WTC11 (cell line): ENCODE measurements around the gene SYNC. TPM values are rescaled to one million over a fixed set of nuclear protein-coding genes. Genes with fewer than 3 reads are reported as not detected.

Experiments used
- ATAC-seq: fragments of 200-7000 bp; cut with Tn5 transposase; 2 replicates; pipeline ENCODE4 v1.10.0; 2021; ENCODE audit warnings: mild to moderate bottlenecking, moderate library complexity
- CTCF ChIA-PET: fragments of 300-600 bp; sonication (Branson Sonifier 250); formaldehyde crosslinking; loops from one replicate; lab custom pipeline; 2021; ENCODE audit warnings: antibody characterized with exemption; lab: Charles Lee
- POLR2A ChIA-PET: fragments of 350-600 bp; sonication (Branson Sonifier 250); formaldehyde crosslinking; loops from one replicate; lab custom pipeline; 2021; ENCODE audit warnings: antibody characterized with exemption; lab: Charles Lee
- DNase-seq: peaks from one replicate; pipeline ENCODE4 v3.0.0; 2021; ENCODE audit warnings: low spot score
- H3K27ac Mint-ChIP-seq: 2 replicates; pipeline ENCODE4 v1.8.0; 2021; ENCODE audit warnings: mixed read lengths
- H3K27me3 Mint-ChIP-seq: 2 replicates; pipeline ENCODE4 v1.8.0; 2021; ENCODE audit warnings: low read depth, mild to moderate bottlenecking, moderate library complexity, mixed read lengths
- H3K36me3 Mint-ChIP-seq: 2 replicates; pipeline ENCODE4 v1.8.0; 2021; ENCODE audit warnings: mixed read lengths
- H3K4me1 Mint-ChIP-seq: 2 replicates; pipeline ENCODE4 v1.8.0; 2022; ENCODE audit warnings: mixed read lengths
- H3K4me3 Mint-ChIP-seq: 2 replicates; pipeline ENCODE4 v1.8.0; 2021; ENCODE audit warnings: mild to moderate bottlenecking, moderate library complexity, mixed read lengths
- H3K9me3 Mint-ChIP-seq: 2 replicates; pipeline ENCODE4 v1.8.0; 2021; ENCODE audit warnings: mixed read lengths
- ATF2 ChIP-seq: sonication (generic); formaldehyde crosslinking; IDR thresholded peaks from 2 replicates; pipeline ENCODE4 v1.8.1; 2022; ENCODE audit warnings: low read depth, missing genetic modification reagents, borderline replicate concordance
- EMX1 ChIP-seq: fragments of 250-450 bp; sonication (Bioruptor Pico); IDR thresholded peaks from 2 replicates; pipeline ENCODE4 v1.8.0; 2021; ENCODE audit warnings: mild to moderate bottlenecking
- ERG ChIP-seq: fragments of 250-450 bp; sonication (Bioruptor Pico); IDR thresholded peaks from 2 replicates; pipeline ENCODE4 v1.8.0; 2021; ENCODE audit warnings: mild to moderate bottlenecking
- ESRRA ChIP-seq: sonication (generic); formaldehyde crosslinking; IDR thresholded peaks from 2 replicates; pipeline ENCODE4 v1.8.1; 2022; ENCODE audit warnings: mild to moderate bottlenecking, missing genetic modification reagents, borderline replicate concordance
- HMGXB4 ChIP-seq: sonication (generic); formaldehyde crosslinking; IDR thresholded peaks from 2 replicates; pipeline ENCODE4 v1.8.1; 2023; ENCODE audit warnings: mild to moderate bottlenecking, moderate library complexity, missing genetic modification reagents
- NFE2L1 ChIP-seq: sonication (generic); formaldehyde crosslinking; IDR thresholded peaks from 2 replicates; pipeline ENCODE4 v1.8.1; 2023; ENCODE audit warnings: missing genetic modification reagents
- RORB ChIP-seq: fragments of 250-450 bp; sonication (Bioruptor Pico); IDR thresholded peaks from 2 replicates; pipeline ENCODE4 v1.9.0; 2021; ENCODE audit warnings: mild to moderate bottlenecking
- STAT6 ChIP-seq: sonication (generic); formaldehyde crosslinking; conservative IDR thresholded peaks from 2 replicates; pipeline ENCODE4 v1.8.1; 2023; ENCODE audit warnings: mild to moderate bottlenecking, low read depth, missing genetic modification reagents, moderate library complexity
- ZBTB21 ChIP-seq: sonication (generic); formaldehyde crosslinking; IDR thresholded peaks from 2 replicates; pipeline ENCODE4 v1.8.1; 2023; ENCODE audit warnings: mild to moderate bottlenecking, missing genetic modification reagents, borderline replicate concordance
- ZNF281 ChIP-seq: sonication (generic); formaldehyde crosslinking; IDR thresholded peaks from 2 replicates; pipeline ENCODE4 v1.8.0; 2023; ENCODE audit warnings: mild to moderate bottlenecking, missing genetic modification reagents
- ZNF512 ChIP-seq: sonication (generic); formaldehyde crosslinking; IDR thresholded peaks from 2 replicates; pipeline ENCODE4 v1.8.1; 2022; ENCODE audit warnings: missing genetic modification reagents, borderline replicate concordance
- total RNA-seq: library from RNA; stranded (reverse); gene quantifications from 3 replicates; pipeline ENCODE4 v1.2.3, GENCODE V29; 2021

The SYNC gene
- total RNA-seq, 1 experiment from 2014 or later: 0.09 TPM

- Mint-ChIP-seq H3K4me1 (no peaks in the 10 kb centered on the region), H3K36me3 (peaks cover 57% of the 10 kb centered on the region), H3K9me3 (no peaks in the 10 kb centered on the region), H3K27ac (no peak overlapping the region), H3K4me3 (no peak overlapping the region), H3K27me3 (no peaks in the 10 kb centered on the region)
- ATAC-seq (no peak), DNase-seq (no peak)
- POLR2A ChIA-PET: no interaction called here
- CTCF ChIA-PET: no interaction called here
- TF ChIP-seq ERG (CRISPR knock-in tag): no peak
- TF ChIP-seq, all 79 proteins: peak for 0
These were observed 19.2 kb downstream of the SYNC start for GRCh38 chr1:32683397-32683796.

GRCh38 chr1:32681999-32682398 is 20.6 kb downstream of the SYNC start:
- ATAC-seq: no peak
- Mint-ChIP-seq H3K4me3 (no peak overlapping the region), H3K36me3 (peaks cover 69% of the 10 kb centered on the region), H3K4me1 (no peaks in the 10 kb centered on the region), H3K9me3 (no peaks in the 10 kb centered on the region), H3K27me3 (no peaks in the 10 kb centered on the region), H3K27ac (no peak overlapping the region)
- no peak for DNase-seq
- POLR2A ChIA-PET: interaction anchor here (0.5 kb wide), 1 partner anchor 356 kb away, joined by 5 read pairs; no protein-coding TSS in a partner anchor
- CTCF ChIA-PET: no interaction called here
- TF ChIP-seq ESRRA (no peak), HMGXB4 (CRISPR knock-in tag) (no peak), ZNF512 (CRISPR knock-in tag) (no peak), STAT6 (CRISPR knock-in tag) (no peak), RORB (CRISPR knock-in tag) (no peak), EMX1 (CRISPR knock-in tag) (no peak), ATF2 (no peak), NFE2L1 (CRISPR knock-in tag) (no peak), ZNF281 (no peak), ZBTB21 (CRISPR knock-in tag) (no peak)
